Right lobe of liver (tissue), 4 donors: ENCODE results near the gene ARFIP1.

Experiments used
- POLR2A ChIP-seq: fragments of 450-650 bp; IDR thresholded peaks from one replicate; pipeline ENCODE4 v1.6.1; 2017; ENCODE audit warnings: antibody characterized with exemption, mild to moderate bottlenecking
- TF ChIP-seq, protein P1 (sequence below), 4 donors: fragments of 200-600 bp in 3 of 4; fragments of 450-650 bp in 1 of 4; IDR thresholded peaks; one replicate each; pipeline versions ENCODE4 v1.5.1 to v1.8.0; 2016 to 2022; ENCODE audit warnings: antibody characterized with exemption in 4 of 4, mild to moderate bottlenecking in 2 of 4
- donor health status: DM: no; HTN: no; CAD: no.
- donor health status: DM: no; HTN: no; CAD: no.
- donor health status: DM: no; HTN: yes; CAD: no.

- no peak for TF ChIP-seq POLR2A
- TF ChIP-seq, protein P1, sequence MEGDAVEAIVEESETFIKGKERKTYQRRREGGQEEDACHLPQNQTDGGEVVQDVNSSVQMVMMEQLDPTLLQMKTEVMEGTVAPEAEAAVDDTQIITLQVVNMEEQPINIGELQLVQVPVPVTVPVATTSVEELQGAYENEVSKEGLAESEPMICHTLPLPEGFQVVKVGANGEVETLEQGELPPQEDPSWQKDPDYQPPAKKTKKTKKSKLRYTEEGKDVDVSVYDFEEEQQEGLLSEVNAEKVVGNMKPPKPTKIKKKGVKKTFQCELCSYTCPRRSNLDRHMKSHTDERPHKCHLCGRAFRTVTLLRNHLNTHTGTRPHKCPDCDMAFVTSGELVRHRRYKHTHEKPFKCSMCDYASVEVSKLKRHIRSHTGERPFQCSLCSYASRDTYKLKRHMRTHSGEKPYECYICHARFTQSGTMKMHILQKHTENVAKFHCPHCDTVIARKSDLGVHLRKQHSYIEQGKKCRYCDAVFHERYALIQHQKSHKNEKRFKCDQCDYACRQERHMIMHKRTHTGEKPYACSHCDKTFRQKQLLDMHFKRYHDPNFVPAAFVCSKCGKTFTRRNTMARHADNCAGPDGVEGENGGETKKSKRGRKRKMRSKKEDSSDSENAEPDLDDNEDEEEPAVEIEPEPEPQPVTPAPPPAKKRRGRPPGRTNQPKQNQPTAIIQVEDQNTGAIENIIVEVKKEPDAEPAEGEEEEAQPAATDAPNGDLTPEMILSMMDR (IDR thresholded peaks at IDR 0.05) = no peak
Observed at GRCh38 chr4:152848508-152848907, 68.8 kb downstream of the ARFIP1 start.
